Kidney tubule cell (primary cell): ENCODE data around the gene TAF8.

Experiments used
- DNase-seq: peaks from one replicate; pipeline ENCODE4 v3.0.0-alpha.2; 2018; ENCODE audit warnings: low spot score

Gene TAF8

DNA sequence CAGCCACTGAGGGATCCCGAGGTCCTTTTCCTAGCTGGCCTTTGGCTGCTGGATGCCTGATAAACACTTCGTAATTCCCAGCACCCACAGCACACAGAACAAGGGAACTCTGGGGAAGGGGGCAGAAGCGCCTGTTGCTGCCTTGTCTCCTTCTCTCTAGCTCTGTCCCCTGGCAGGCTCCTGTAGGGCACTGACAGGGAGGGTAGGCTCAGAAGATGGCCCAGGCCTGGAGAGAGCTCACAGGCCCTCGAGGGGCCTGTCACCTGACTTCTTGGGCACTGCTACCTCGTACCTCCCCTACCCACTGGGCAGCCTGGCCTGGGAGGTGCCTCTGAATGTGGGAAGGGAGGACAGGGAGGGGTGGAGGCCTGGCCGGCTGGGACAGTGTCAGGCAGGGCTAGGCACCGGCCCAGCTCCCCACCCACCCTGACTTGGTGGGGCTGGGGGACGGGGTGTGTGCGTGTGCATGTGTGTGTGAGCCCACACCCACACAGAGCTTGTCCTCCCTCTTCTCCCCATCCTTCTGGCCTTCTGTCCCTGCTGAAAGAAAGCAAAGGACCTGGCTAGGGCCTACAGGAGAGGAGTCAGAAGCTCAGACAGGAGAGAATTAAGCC lies 74.0 kb downstream of the TAF8 start:
- no peak for DNase-seq

DNA sequence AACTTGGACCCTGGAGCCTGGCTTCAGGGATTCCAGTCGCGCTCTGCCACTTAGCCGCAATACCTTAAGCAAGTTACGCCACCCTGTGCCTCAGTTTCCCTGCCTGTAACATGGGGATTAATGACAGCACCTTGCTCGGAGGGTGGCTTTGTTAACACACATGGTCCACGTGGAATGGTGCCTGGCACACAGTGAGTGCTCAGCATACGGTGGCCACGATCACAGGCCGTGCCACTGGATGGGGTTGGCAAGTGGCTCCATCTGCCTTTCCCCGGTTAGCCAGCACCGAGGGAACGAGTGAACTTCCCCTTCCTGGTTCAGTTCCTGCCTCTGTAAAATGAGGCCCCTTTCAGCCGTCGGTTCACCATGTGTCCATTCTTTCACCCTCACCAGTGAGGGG lies 74.9 kb downstream of the TAF8 start:
- DNase-seq: no peak

DNA sequence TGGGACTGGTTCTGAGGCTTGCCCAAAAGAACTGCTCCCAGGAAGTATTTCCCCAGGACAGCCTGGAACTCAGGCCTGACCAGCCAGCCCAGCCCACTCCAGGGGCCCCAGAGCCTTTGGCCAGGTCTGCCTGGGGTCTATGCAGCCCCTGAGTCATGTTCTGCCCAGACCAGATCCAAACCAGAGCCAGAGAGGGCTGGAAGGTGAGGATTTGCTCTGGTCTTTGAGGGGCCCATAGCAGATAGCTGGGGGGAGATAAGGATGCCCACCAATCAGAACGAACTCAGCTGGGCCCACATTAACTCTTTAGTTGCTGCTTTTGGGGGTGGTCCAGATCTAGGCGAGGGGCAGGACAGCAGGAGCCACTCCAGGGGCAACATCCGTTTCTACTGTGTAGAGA lies 75.3 kb downstream of the TAF8 start:
- DNase-seq: no peak

DNA sequence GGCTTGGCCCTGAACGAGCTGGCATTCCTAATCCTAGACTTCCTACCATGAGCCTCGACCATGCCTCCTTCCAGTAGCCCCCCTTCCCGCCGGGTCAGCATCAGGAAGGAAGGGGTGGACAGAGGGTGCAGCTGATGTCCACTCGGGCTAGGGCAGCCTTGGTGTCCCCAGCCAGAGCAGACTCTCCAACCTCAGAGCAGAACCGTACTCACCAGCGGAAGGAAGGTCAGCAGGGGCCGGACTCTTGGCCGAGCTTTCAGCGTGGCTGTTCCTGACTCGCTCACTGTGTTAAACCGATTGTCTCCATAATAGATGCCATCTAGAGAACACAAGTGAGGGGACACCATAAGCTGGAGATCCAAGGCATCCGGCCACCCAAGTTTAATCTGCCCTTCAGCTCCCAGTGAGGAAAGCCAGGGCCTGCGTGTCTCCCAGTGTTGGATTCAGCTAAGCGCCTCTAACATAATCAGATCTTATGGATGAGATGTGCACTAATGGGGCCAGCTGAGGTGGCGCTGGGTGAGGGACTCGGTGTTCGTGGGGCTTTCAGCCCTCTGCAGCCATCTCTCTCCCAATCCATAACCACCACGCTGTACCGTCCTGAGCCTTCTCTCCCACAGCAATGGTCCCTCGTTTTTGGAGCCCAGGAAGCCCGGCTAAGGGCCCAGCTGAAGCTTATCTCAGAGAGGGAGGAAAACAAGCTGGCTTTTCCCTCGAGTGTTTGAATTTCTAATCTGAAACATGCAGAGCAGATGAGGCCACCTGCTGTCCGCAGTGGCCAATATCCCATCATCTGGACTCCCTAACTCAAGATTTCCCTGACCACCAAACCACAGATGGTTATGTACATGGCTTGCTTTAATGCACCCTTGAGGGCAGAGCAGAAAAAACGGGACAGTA lies 78.4 kb downstream of the TAF8 start:
- DNase-seq: no peak

DNA sequence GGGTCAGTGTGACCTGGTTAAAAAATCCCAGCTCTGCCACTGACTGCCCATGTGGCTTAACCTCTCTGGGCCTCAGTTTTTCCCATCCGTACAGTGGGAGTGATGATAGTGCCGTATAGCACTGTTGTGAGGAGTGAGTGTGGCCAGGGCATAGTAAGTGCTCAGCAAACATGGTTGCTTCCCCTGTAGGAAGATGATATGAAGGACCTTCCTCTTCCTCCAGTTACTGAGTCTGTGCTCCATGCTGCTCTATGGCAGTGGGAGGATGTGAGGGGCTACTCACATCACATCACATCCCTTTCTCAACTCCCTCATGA lies 79.0 kb downstream of the TAF8 start:
- DNase-seq: no peak

DNA sequence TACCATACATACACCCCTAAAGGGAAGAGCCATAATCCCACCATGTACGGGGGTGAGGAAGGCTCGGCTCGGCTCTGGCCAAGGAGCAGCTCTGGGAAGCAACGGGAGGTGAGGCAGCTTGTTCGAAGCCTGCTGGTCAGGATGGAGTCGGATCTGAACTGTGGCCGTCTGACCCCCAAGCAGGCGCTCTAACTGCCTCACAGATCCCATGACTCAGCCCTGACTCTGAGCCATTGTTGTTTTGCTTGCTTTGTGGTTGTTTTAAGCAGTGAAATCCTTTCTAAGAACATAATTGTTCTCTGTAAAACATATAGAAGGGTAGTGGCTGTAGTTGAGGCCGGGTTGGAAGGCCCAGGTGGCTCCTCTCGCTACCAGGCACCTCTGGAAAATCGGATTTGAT lies 81.2 kb downstream of the TAF8 start:
- DNase-seq: peak; percentile 60

DNA sequence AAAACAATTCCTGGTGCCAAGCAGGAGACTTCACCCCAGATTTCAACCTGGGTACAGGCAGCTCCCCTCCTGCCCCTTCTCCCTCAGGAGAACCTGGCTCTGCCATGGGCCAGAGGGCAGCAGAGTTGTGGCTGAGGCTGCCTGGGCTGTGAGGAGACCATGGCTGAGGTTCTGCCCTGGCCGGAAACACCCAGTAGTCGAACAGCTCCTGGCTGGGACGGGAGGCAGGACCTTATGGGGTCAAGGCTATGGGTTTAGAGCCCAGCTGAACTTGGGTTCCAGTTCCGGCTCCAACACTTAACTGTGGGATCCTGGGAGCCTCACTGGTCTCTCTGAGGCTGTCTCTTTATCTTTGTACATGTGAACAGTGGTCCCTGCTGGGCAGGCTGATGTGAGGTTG lies 83.6 kb downstream of the TAF8 start:
- DNase-seq: no peak

DNA sequence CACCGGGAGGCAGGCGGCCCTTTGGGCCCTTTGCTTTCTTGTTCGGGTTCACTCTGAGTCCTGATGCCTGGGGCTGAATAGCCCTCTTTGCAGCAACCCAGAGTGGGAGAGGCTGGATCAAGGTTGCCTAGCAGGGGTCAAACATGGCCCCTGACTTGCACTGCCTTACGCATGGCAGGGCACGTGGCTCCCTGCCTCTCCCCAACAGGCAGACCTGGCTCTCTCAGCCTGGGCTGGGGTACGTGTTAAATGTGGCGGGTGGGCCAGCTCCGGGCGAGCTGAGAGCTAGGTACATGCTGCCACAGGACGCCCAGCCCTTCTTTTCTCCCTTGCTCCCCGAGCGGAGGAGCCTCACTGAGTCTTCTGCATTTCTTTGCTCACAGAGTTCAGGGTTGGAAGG lies 84.8 kb downstream of the TAF8 start:
- no peak for DNase-seq

DNA sequence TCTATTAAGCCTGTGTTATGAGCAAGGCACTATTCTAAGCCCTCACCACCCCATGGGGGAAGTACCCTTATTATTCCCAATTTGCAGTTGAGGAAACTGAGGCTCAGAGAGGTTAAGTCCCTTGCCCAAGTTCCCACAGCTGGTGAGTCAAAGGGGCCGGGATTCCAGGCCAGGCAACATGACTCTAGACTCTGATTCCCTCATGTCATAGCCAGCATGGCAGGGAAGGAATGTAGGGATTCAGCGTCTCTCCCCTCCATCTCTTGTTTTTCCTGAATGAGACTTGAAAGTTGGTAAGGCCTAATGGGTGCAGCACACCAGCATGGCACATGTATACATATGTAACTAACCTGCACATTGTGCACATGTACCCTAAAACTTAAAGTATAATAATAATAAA lies 85.4 kb downstream of the TAF8 start:
- DNase-seq: no peak

DNA sequence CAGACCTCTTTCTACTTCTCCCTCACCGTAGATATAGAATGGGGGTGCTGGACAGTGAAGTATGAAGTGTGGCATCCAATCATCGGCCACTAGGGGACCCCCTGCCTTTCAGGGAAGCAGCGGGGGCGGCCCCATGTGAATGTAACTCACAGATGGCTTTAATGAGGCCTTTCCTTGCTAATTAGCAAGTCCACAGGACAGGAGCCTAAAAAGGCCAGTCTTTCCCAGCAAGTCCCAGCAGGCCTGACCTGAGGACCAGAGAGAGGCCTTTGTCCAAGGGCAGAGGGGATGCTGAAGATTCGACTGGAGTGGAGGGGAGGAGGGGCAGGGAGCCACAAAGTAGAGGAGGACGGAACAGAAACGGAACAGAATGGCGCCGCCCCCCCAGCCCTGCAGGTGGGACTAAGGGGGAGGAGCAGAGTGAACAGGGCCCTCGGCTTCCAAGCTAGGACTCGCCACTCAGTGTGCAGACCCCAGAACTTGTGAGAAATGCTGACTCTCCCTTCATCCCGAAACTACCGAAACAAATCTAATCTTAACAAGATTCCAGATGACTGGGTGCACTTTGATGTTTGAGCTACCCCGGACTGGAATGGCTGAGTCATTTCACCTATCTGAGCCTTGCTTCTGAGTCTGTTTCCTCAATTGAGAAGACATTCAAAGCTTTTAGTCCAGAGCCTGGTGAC lies 86.3 kb downstream of the TAF8 start:
- DNase-seq: peak; percentile 88
